Bronchial smooth muscle cell (primary cell): ENCODE data around the gene IL18. TPM values are rescaled to one million over a fixed set of nuclear protein-coding genes. Genes with fewer than 3 reads are reported as not detected.

Experiments used
- total RNA-seq: library from RNA; depleted of rRNA; stranded (reverse); fragments of >200 nt; gene quantifications from 2 replicates; pipeline ENCODE4 v1.2.1, GENCODE V29; 2014

Gene IL18
- total RNA-seq: 0.32 TPM in 1 of 2 replicates, not detected in the other

DNA sequence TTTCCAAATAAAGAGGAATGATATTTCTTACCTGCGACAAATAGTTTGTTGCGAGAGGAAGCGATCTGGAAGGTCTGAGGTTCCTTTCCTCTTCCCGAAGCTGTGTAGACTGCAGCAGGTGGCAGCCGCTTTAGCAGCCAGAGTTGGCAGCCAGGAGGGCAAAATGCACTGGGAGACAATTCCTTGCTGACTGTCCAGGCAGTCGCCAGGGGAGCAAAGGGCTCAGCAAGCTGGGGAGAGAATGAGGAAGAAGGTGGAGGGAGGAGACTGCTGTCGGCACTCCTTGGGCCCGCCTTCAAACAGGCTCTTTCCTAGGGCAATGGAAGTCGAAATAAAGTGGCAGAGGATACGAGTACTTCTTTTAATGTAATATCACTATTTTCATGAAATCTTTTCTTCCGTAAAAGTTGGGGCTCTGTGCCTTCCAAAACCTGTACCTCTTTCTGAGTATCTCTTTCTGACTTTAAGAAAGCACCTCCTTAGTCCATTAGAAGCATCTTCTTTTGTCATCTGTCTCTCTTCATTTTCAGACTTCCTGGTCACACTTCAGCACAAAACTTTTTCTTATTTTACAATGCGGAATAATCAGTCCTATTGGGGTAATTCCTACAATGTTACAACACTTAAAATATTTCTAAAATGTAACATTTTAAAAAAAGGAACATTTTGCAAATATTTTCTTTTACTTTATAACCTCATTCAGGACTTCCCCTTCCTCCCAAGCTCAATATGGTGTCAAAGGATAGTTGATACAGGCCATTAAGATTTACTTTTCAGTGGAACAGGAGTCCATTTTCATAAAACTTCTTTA lies at the start of gene IL18:
IL18 (minus strand) TSS at position 220 of the 811 bp plus-strand sequence. CDS start 9,041 bp downstream, outside the sequence.

DNA sequence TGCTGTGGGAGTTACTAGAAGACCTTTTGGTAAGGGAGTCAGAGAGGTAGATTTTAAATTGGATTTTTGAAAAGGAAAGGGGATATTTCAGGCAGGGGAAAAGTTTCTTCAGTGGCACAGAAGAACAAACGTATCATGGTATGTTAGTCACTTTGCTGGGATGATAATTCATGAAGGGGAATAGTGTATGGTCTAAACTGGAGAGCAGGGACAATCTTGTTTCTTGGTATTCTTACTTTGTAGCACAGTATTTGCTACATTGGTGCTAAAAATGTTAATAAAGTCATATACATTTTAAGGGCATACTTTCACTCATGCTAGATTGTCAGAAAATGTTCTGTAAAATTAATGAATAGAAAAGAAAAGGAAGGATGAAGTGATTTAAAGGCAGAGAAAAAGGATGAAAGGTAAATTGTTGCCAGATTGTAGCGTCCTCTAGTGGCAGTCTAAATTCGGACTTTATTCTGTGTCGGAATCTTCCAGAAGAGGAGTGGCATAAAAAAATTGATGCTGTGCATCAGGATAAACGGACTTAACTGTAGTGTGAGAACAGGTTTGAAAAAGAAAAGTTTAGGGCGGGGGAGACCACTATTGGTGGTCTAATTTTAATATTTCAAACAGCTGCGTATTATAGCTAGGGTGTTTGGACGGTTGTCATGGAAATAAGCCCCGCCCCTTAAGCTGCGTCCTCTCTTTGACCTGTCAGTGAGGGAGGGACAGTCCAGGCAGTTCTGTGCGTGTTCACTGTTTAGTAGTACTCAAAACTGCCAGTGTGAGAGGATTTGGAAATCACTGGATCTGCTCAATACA lies 11.1 kb upstream of the IL18 start, which contains the start of gene BCO2:
BCO2 (plus strand) TSS at position 724 of the 810 bp plus-strand sequence. CDS start 90 bp downstream, outside the sequence.

GRCh38 chr11:112167145-112167544 lies 3.3 kb upstream of the IL18 start, which contains the start of gene TEX12:
Gene TEX12, plus strand, starts transcription at chr11:112167372. Its CDS starts 1,897 bp downstream, at chr11:112169269.

Other genes starting within 250 kb of the IL18 start
- 0.47 TPM in 1 of 2 replicates, not detected in the other for gene C11orf52, start 245.2 kb downstream of the IL18 start, total RNA-seq
- gene DIXDC1, start 226.8 kb downstream of the IL18 start, total RNA-seq: 15.3 and 15.5 TPM in 2 replicates
- 15.5 and 18.1 TPM in 2 replicates for gene DLAT, start 138.7 kb downstream of the IL18 start, total RNA-seq
- 1.1 and 1.4 TPM in 2 replicates for gene PIH1D2, start 90.1 kb downstream of the IL18 start, total RNA-seq
- gene NKAPD1, start 89.8 kb downstream of the IL18 start, total RNA-seq: 13.7 and 18.9 TPM in 2 replicates
- gene TIMM8B, start 77.3 kb downstream of the IL18 start, total RNA-seq: 53.4 and 67.6 TPM in 2 replicates
- gene SDHD, start 77.2 kb downstream of the IL18 start, total RNA-seq: 162 and 201 TPM in 2 replicates
- gene TEX12, start 3.3 kb upstream of the IL18 start, total RNA-seq: 0.16 TPM in 1 of 2 replicates, not detected in the other
- gene BCO2, start 11.4 kb upstream of the IL18 start, total RNA-seq: 0.86 and 0.95 TPM in 2 replicates
- gene PTS, start 62.3 kb upstream of the IL18 start, total RNA-seq: 24.5 and 30.1 TPM in 2 replicates
- gene PLET1, start 96.8 kb upstream of the IL18 start, total RNA-seq: not detected in 2 replicates